HCT116 (cell line): ENCODE data around the gene EIF3K. TPM values are rescaled to one million over a fixed set of nuclear protein-coding genes. Genes with fewer than 3 reads are reported as not detected.
A peak's percentile ranks its signal among the peaks of the same experiment; 100 is the strongest.

ENCODE experiments used
- ATAC-seq: fragments of 200-7000 bp; cut with Tn5 transposase; 2 replicates; pipeline ENCODE4 v1.9.1; 2020; ENCODE audit warnings: mild to moderate bottlenecking, moderate library complexity
- BruUV-seq: library from RNA; stranded (reverse); fragments of 400-500 nt; replicated peaks from 2 replicates; lab custom pipeline; 2021; lab: Mats Ljungman, UMichigan
- CTCF ChIA-PET: fragments of 300-600 bp; sonication (Branson Sonifier 250); formaldehyde crosslinking; loops from one replicate; lab custom pipeline; 2021; ENCODE audit warnings: antibody characterized with exemption; lab: Charles Lee
- POLR2A ChIA-PET: fragments of 300-600, 350-600 bp; sonication (Branson Sonifier 250); formaldehyde crosslinking; loops from one replicate; lab custom pipeline; 2021; ENCODE audit warnings: antibody characterized with exemption; lab: Charles Lee
- RAD21 ChIA-PET, 2 experiments: fragments of 300-600 bp; sonication (Branson Sonifier 250); formaldehyde crosslinking; loops; one replicate each; lab custom pipeline; 2023; ENCODE audit warnings: low total read pairs in 2 of 2; ENCODE audit not compliant: uncharacterized antibody in 2 of 2, unreplicated experiment in 2 of 2, low non-redundant PET in 1 of 2; lab: Charles Lee
- DNase-seq: peaks from one replicate; pipeline ENCODE4 v3.0.0-alpha.2; 2010; ENCODE audit warnings: low read depth, low spot score
- H2AFZ ChIP-seq: fragments of 200-600 bp; shearing (Covaris generic), sonication (generic); 2 replicates; pipeline ENCODE4 v1.6.1; 2017; ENCODE audit warnings: low read depth, mixed run types, mixed read lengths, antibody characterized with exemption, low read length; ENCODE audit not compliant: poor library complexity, severe bottlenecking
- H3K27ac ChIP-seq: 2 replicates; pipeline ENCODE4 v1.5.1; 2012; ENCODE audit warnings: low read depth, low read length
- H3K27me3 ChIP-seq: fragments of 200-600 bp; sonication (generic); 2 replicates; pipeline ENCODE4 v1.6.1; 2016; ENCODE audit warnings: mixed run types, low read length, mixed read lengths; ENCODE audit not compliant: insufficient read depth
- H3K36me3 ChIP-seq, 2 experiments: fragments of 200-500 bp in 1 of 2; fragments of 200-600 bp in 1 of 2; sonication (Bioruptor generic) in 1 of 2; sonication (generic) in 1 of 2; 2 replicates each; pipeline versions ENCODE4 v1.5.1 to v1.6.1; 2014 to 2016; ENCODE audit warnings: low read length in 2 of 2, inconsistent platforms in 1 of 2, mixed read lengths in 1 of 2, mixed run types in 1 of 2; ENCODE audit not compliant: insufficient read depth in 2 of 2, control insufficient read depth in 1 of 2
- H3K4me1 ChIP-seq, 2 experiments: fragments of 200-600 bp in 1 of 2; sonication (generic) in 1 of 2; 2 replicates each; pipeline versions ENCODE4 v1.5.1 to v1.6.1; 2012 to 2017; ENCODE audit warnings: low read length in 2 of 2, inconsistent platforms in 1 of 2, mild to moderate bottlenecking in 1 of 2, mixed read lengths in 1 of 2, mixed run types in 1 of 2, moderate library complexity in 1 of 2; ENCODE audit not compliant: insufficient read depth in 2 of 2, control insufficient read depth in 1 of 2
- H3K4me2 ChIP-seq: fragments of 200-600 bp; sonication (generic); 2 replicates; pipeline ENCODE4 v1.6.1; 2017; ENCODE audit warnings: mixed run types, low read length, mixed read lengths
- H3K4me3 ChIP-seq, 2 experiments: fragments of 200-600 bp in 1 of 2; sonication (generic) in 1 of 2; replicated peaks in 1 of 2; 2 replicates each; pipeline ENCODE4 v1.5.1; 2011 to 2016; ENCODE audit warnings: low read length in 2 of 2, control low read depth in 1 of 2, low read depth in 1 of 2, mild to moderate bottlenecking in 1 of 2, mixed read lengths in 1 of 2, mixed run types in 1 of 2
- H3K79me2 ChIP-seq: fragments of 200-600 bp; sonication (generic); 2 replicates; pipeline ENCODE4 v1.6.1; 2017; ENCODE audit warnings: mild to moderate bottlenecking, mixed run types, low read length, moderate library complexity, mixed read lengths; ENCODE audit not compliant: insufficient read depth
- H3K9ac ChIP-seq: fragments of 200-600 bp; sonication (generic); 2 replicates; pipeline ENCODE4 v1.6.1; 2016; ENCODE audit warnings: low read length, mixed read lengths
- H3K9me2 ChIP-seq: fragments of 200-600 bp; sonication (generic), shearing (Covaris generic); 2 replicates; pipeline ENCODE4 v1.6.1; 2017; ENCODE audit warnings: mixed run types, mild to moderate bottlenecking, moderate library complexity; ENCODE audit not compliant: insufficient read depth
- H3K9me3 ChIP-seq, 2 experiments: fragments of 200-500 bp in 1 of 2; fragments of 200-600 bp in 1 of 2; sonication (Bioruptor generic) in 1 of 2; sonication (generic) in 1 of 2; 2 replicates each; pipeline ENCODE4 v1.6.1; 2014 to 2017; ENCODE audit warnings: low read length in 2 of 2, mixed read lengths in 2 of 2, inconsistent platforms in 1 of 2, low read depth in 1 of 2, mild to moderate bottlenecking in 1 of 2, mixed run types in 1 of 2, moderate library complexity in 1 of 2; ENCODE audit not compliant: control insufficient read depth in 1 of 2, insufficient read depth in 1 of 2
- H4K20me1 ChIP-seq: fragments of 200-600 bp; sonication (generic), shearing (Covaris generic); 2 replicates; pipeline ENCODE4 v1.6.1; 2017; ENCODE audit warnings: mixed run types, mild to moderate bottlenecking, moderate library complexity; ENCODE audit not compliant: insufficient read depth
- ATF3 ChIP-seq: IDR thresholded peaks from 2 replicates; pipeline ENCODE4 v1.6.1; 2012
- ELF1 ChIP-seq: IDR thresholded peaks from 2 replicates; pipeline ENCODE4 v1.6.1; 2012; ENCODE audit warnings: low read depth, borderline replicate concordance
- FOSL1 ChIP-seq: IDR thresholded peaks from 2 replicates; pipeline ENCODE4 v1.6.1; 2012; ENCODE audit warnings: low read depth
- POLR2A ChIP-seq: IDR thresholded peaks from 2 replicates; pipeline ENCODE4 v1.7.0; 2011; ENCODE audit warnings: borderline replicate concordance; ENCODE audit not compliant: insufficient read depth, insufficient read length; ENCODE audit errors: extremely low read depth
- REST ChIP-seq: IDR thresholded peaks from 2 replicates; pipeline ENCODE4 v1.6.1; 2012; ENCODE audit warnings: low read depth
- SIN3A ChIP-seq: IDR thresholded peaks from 2 replicates; pipeline ENCODE4 v1.6.1; 2012; ENCODE audit warnings: low read depth
- TCF7L2 ChIP-seq: IDR thresholded peaks from 2 replicates; pipeline ENCODE4 v1.7.0; 2011; ENCODE audit warnings: borderline replicate concordance, inconsistent platforms; ENCODE audit not compliant: insufficient read depth, insufficient read length; ENCODE audit errors: extremely low read depth
- ZFX ChIP-seq: fragments of 450-650 bp; IDR thresholded peaks from 2 replicates; pipeline ENCODE4 v1.6.1; 2017
- intact Hi-C: fragments of 100-400 bp; cut with micrococcal nuclease; formaldehyde crosslinking; loops from 2 replicates; pipeline ENCODE4 v1.10.0; 2022
- total RNA-seq: library from RNA; stranded (reverse); gene quantifications from one replicate; pipeline ENCODE4 v1.2.1, GENCODE V29; 2021; ENCODE audit not compliant: unreplicated experiment

The EIF3K gene
- total RNA-seq, 1 experiment from 2014 or later, result 313 TPM

GRCh38 chr19:38676023-38676877 lies 57.3 kb downstream of the EIF3K start:
- RAD21 ChIA-PET, result no interaction called here
- DNase-seq, result no peak
- no peak for ATAC-seq
- Histone ChIP-seq H4K20me1 (peaks cover 12% of the 10 kb centered on the region; the same call in 1 of the 2 replicates), H3K4me2 (no peak overlapping the region), H3K9me2 (no peaks in the 10 kb centered on the region), H3K4me1 (peaks cover 21 to 85% of the 10 kb centered on the region in 2 experiments), H3K9me3 (no peaks in the 10 kb centered on the region; a peak in 1 of 4 replicates), H3K79me2 (peaks cover 97% of the 10 kb centered on the region), H2AFZ (no peak overlapping the region), H3K27me3 (no peaks in the 10 kb centered on the region), H3K9ac (0 out of 2 replicates have a peak overlapping the region, but pooled peaks have one; percentile 14), H3K36me3 (peaks cover 0 to 35% of the 10 kb centered on the region in 2 experiments; a peak in 2 of 4 replicates), H3K27ac (no peak overlapping the region), H3K4me3 (no peak overlapping the region)
- TF ChIP-seq FOSL1 (no peak), ELF1 (no peak), TCF7L2 (no peak), REST (no peak), SIN3A (no peak), ZFX (no peak), POLR2A (no peak), ATF3 (no peak)
- no TSS peak for BruUV-seq
- POLR2A ChIA-PET, result no interaction called here
- CTCF ChIA-PET, result no interaction called here
- intact Hi-C loops, result no loop called here
